Testis (tissue), 3 donors: ENCODE results near the gene ADAD2. TPM values are rescaled to one million over a fixed set of nuclear protein-coding genes. Genes with fewer than 3 reads are reported as not detected.

Experiments
- DNase-seq: peaks from one replicate; pipeline ENCODE4 v3.0.0-alpha.2; 2019
- H3K27ac ChIP-seq, 2 donors: fragments of 200-600 bp; sonication (generic); one replicate each; pipeline ENCODE4 v1.5.1; 2019
- H3K27me3 ChIP-seq: fragments of 200-600 bp; sonication (generic); one replicate; pipeline ENCODE4 v1.5.1; 2019
- H3K36me3 ChIP-seq: fragments of 200-600 bp; sonication (generic); one replicate; pipeline ENCODE4 v1.5.1; 2017; ENCODE audit warnings: low read depth; ENCODE audit errors: missing control alignments
- H3K4me1 ChIP-seq: fragments of 200-600 bp; sonication (generic); one replicate; pipeline ENCODE4 v1.5.1; 2019
- H3K4me3 ChIP-seq, 2 donors: fragments of 200-600 bp; sonication (generic); one replicate each; pipeline ENCODE4 v1.5.1; 2017 to 2019
- H3K9me3 ChIP-seq: fragments of 200-600 bp; sonication (generic); one replicate; pipeline ENCODE4 v1.5.1; 2017
- CTCF ChIP-seq, 3 experiments: fragments of 450-650 bp in 2 of 3; fragments of 200-600 bp in 1 of 3; sonication (generic) in 1 of 3; IDR thresholded peaks; one replicate each; pipeline ENCODE4 v1.5.1; 2016 to 2019; ENCODE audit warnings: antibody characterized with exemption in 3 of 3, mild to moderate bottlenecking in 2 of 3, moderate library complexity in 1 of 3
- POLR2A ChIP-seq: fragments of 450-650 bp; IDR thresholded peaks from one replicate; pipeline ENCODE4 v1.6.1; 2017; ENCODE audit warnings: antibody characterized with exemption, mild to moderate bottlenecking, moderate library complexity
- WGBS, 2 donors: methylation state at CpG; one replicate each; pipeline ENCODE4 v1.1.5; 2018; 5-methylcytosine and 5-hydroxymethylcytosine counted together
- intact Hi-C: fragments of 100-400 bp; cut with DNase I; formaldehyde crosslinking; loops from one replicate; pipeline ENCODE4 v1.15.1; 2023; ENCODE audit warnings: low total_unique reads
- polyA plus RNA-seq: library from polyadenylated mRNA; stranded (reverse); fragments of 350-450 nt; fragmentation: Illumina TruSeq; extraction: RNeasy Lipid Tissue Mini Kit (QIAGEN cat#74804); gene quantifications from one replicate; pipeline ENCODE4 v1.2.3, GENCODE V29; 2014; ENCODE audit warnings: low read depth, low replicate concordance; ENCODE audit not compliant: insufficient read depth
- total RNA-seq, 2 donors: library from RNA; depleted of rRNA; stranded (reverse); fragments of >200 nt; gene quantifications; one replicate each; pipeline ENCODE4 v1.2.3, GENCODE V29; 2016

Gene ADAD2
- total and polyA plus RNA-seq, 3 donors from 2014 or later: 98.4 to 174 (median 133) TPM

GRCh38 chr16:84218956-84219355 is 28.0 kb downstream of the ADAD2 start:
- 89 to 94% methylated on average over 5 to 6 of the region's 6 CpGs for WGBS, 2 donors
- Histone ChIP-seq H3K4me3 (no peak overlapping the region), H3K27me3 (no peaks in the 10 kb centered on the region), H3K36me3 (no peaks in the 10 kb centered on the region), H3K9me3 (no peaks in the 10 kb centered on the region), H3K27ac (no peak overlapping the region), H3K4me1 (no peaks in the 10 kb centered on the region)
- DNase-seq: no peak
- intact Hi-C loops: no loop called here
- TF ChIP-seq POLR2A: no peak
- no peak for TF ChIP-seq CTCF (IDR thresholded peaks at IDR 0.05)

GRCh38 chr16:84220851-84221250 is 29.9 kb downstream of the ADAD2 start:
- H3K27me3 ChIP-seq: no peaks in the 10 kb centered on the region
- no peak overlapping the region for H3K27ac ChIP-seq
- no peaks in the 10 kb centered on the region for H3K36me3 ChIP-seq
- 96 to 100% methylated on average over 1 of the region's 1 CpG for WGBS, 2 donors
- H3K9me3 ChIP-seq: no peaks in the 10 kb centered on the region
- TF ChIP-seq POLR2A: no peak
- H3K4me1 ChIP-seq: no peaks in the 10 kb centered on the region
- no peak for DNase-seq
- intact Hi-C loops: no loop called here
- no peak overlapping the region for H3K4me3 ChIP-seq

GRCh38 chr16:84223456-84223855 is 32.5 kb downstream of the ADAD2 start:
- H3K36me3 ChIP-seq: no peaks in the 10 kb centered on the region
- peaks cover 9% of the 10 kb centered on the region for H3K4me1 ChIP-seq
- H3K27ac ChIP-seq: no peak overlapping the region
- no peaks in the 10 kb centered on the region for H3K27me3 ChIP-seq
- intact Hi-C loops: no loop called here
- no peaks in the 10 kb centered on the region for H3K9me3 ChIP-seq
- no peak for DNase-seq
- TF ChIP-seq POLR2A (no peak), CTCF (IDR thresholded peaks at IDR 0.05) (no peak)
- WGBS, 2 donors: 84 to 94% methylated on average over 4 of the region's 4 CpGs
- H3K4me3 ChIP-seq: no peak overlapping the region

DNA sequence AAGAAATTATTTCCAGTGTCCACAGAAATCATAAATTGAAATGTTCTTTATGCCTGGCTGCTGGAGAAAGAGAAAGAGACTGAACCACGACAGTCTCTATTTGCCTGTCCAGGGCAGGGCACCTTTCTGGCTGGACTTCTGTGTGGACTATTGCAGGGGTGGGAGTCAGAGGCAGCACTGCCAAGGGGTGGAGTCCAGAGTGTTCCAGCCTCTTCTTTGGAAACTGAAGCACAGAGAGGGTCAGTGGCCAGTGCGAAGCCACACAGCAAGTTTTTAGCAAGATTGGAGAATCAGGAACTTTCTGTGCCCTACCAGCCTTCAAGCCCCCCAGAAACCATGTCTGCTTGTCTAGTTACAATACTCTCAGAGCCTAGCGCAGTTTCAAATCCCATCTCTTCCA is 33.6 kb downstream of the ADAD2 start:
- no peak for TF ChIP-seq POLR2A
- TF ChIP-seq CTCF (IDR thresholded peaks at IDR 0.05): no peak
- intact Hi-C loops: no loop called here
- 94 to 96% methylated on average over 3 of the region's 3 CpGs for WGBS, 2 donors

DNA sequence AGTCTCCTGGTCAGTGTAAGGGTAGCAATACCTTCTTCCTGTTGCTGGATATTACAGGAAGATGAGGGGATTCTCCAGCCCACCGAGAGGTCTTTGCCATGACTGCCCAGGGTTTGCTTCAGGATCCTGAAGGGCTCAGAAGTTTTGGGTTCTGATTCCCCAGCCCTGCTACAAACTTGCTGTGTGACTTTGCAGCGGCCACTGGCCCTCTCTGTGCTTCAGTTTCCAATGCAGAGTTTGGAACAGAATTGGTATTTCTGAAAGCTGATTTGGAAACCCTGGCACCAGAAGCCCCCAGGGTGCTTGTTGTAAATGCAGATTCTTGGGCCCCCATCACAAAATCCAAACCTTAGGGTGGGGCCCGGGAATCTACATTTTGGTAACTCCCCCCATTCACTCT is 34.2 kb downstream of the ADAD2 start:
- Histone ChIP-seq H3K27ac (no peak overlapping the region), H3K9me3 (no peaks in the 10 kb centered on the region), H3K4me1 (peaks cover 11% of the 10 kb centered on the region), H3K4me3 (no peak overlapping the region), H3K27me3 (no peaks in the 10 kb centered on the region), H3K36me3 (no peaks in the 10 kb centered on the region)
- WGBS, 2 donors: 92 to 96% methylated on average over 2 to 3 of the region's 3 CpGs
- intact Hi-C loops: no loop called here
- DNase-seq: no peak
- TF ChIP-seq POLR2A: no peak
- no peak for TF ChIP-seq CTCF (IDR thresholded peaks at IDR 0.05)

More for the DNA sequence above, 33.6 kb downstream of the ADAD2 start:
- Histone ChIP-seq H3K4me1 (peaks cover 11% of the 10 kb centered on the region), H3K9me3 (no peaks in the 10 kb centered on the region), H3K27me3 (no peaks in the 10 kb centered on the region), H3K36me3 (no peaks in the 10 kb centered on the region), H3K27ac (no peak overlapping the region), H3K4me3 (no peak overlapping the region)
- DNase-seq: no peak
